Stimulated activated CD4-positive, alpha-beta T cell treated with anti-CD3 and anti-CD28 coated beads, Interleukin-4, amount 100 ng/mL, for 24 hours (primary cell): Measurements from ENCODE around the gene AFTPH.

ENCODE experiments used
- DNase-seq: peaks from one replicate; pipeline ENCODE4 v3.0.0-alpha.2; 2020

The AFTPH gene

GRCh38 chr2:64543008-64543697 is 19.0 kb downstream of the AFTPH start:
- no peak for DNase-seq

- DNase-seq: no peak
These were observed 24.6 kb downstream of the AFTPH start for GRCh38 chr2:64548761-64549160.

GRCh38 chr2:64550042-64550441 is 25.9 kb downstream of the AFTPH start:
- no peak for DNase-seq

GRCh38 chr2:64551851-64552250 is 27.7 kb downstream of the AFTPH start:
- DNase-seq: no peak

- DNase-seq: no peak
These were observed 30.0 kb downstream of the AFTPH start for GRCh38 chr2:64554117-64554516.

GRCh38 chr2:64558445-64559081 is 34.4 kb downstream of the AFTPH start:
- no peak for DNase-seq

GRCh38 chr2:64562148-64562784 is 38.1 kb downstream of the AFTPH start:
- no peak for DNase-seq

- no peak for DNase-seq
These were observed 39.4 kb downstream of the AFTPH start for GRCh38 chr2:64563436-64563938.

- no peak for DNase-seq
These were observed 42.0 kb downstream of the AFTPH start for GRCh38 chr2:64565949-64566710.

- no peak for DNase-seq
These were observed 43.3 kb downstream of the AFTPH start for GRCh38 chr2:64567473-64567872.

- no peak for DNase-seq
These were observed 44.7 kb downstream of the AFTPH start for GRCh38 chr2:64568836-64569235.

GRCh38 chr2:64574871-64575270 is 50.7 kb downstream of the AFTPH start:
- no peak for DNase-seq

- DNase-seq: no peak
These were observed 56.9 kb downstream of the AFTPH start for GRCh38 chr2:64581018-64581417.

GRCh38 chr2:64581777-64582539 is 57.8 kb downstream of the AFTPH start:
- no peak for DNase-seq

- no peak for DNase-seq
These were observed 58.7 kb downstream of the AFTPH start for GRCh38 chr2:64582774-64583340.

- DNase-seq: no peak
These were observed 61.9 kb downstream of the AFTPH start for GRCh38 chr2:64586054-64586453.

- DNase-seq: no peak
These were observed 62.9 kb downstream of the AFTPH start for GRCh38 chr2:64586883-64587481.

GRCh38 chr2:64587561-64587960 is 63.4 kb downstream of the AFTPH start:
- DNase-seq: no peak

- DNase-seq: no peak
These were observed 67.1 kb downstream of the AFTPH start for GRCh38 chr2:64591188-64591587.

GRCh38 chr2:64593035-64593655 is 69.0 kb downstream of the AFTPH start:
- DNase-seq: no peak
